Astrocyte of the spinal cord (primary cell): Measurements from ENCODE around the gene DKK1.

ENCODE experiments used
- DNase-seq: peaks from one replicate; pipeline ENCODE4 v3.0.0; 2011; ENCODE audit warnings: low read depth, low spot score
- H3K4me3 ChIP-seq: 2 replicates; pipeline ENCODE4 v1.5.1; 2011; ENCODE audit warnings: low read depth, mild to moderate bottlenecking, low read length, moderate library complexity
- in situ Hi-C: cut with HindIII; loops from 2 replicates; pipeline ENCODE4 v1.10.0; 2017; ENCODE audit warnings: low sequenced_read_pairs
- TF ChIP-seq, protein P1 (sequence below): IDR thresholded peaks from 2 replicates; pipeline ENCODE4 v1.5.1; 2012; ENCODE audit warnings: low read depth, mild to moderate bottlenecking, low read length, inconsistent platforms

The DKK1 gene

DNA sequence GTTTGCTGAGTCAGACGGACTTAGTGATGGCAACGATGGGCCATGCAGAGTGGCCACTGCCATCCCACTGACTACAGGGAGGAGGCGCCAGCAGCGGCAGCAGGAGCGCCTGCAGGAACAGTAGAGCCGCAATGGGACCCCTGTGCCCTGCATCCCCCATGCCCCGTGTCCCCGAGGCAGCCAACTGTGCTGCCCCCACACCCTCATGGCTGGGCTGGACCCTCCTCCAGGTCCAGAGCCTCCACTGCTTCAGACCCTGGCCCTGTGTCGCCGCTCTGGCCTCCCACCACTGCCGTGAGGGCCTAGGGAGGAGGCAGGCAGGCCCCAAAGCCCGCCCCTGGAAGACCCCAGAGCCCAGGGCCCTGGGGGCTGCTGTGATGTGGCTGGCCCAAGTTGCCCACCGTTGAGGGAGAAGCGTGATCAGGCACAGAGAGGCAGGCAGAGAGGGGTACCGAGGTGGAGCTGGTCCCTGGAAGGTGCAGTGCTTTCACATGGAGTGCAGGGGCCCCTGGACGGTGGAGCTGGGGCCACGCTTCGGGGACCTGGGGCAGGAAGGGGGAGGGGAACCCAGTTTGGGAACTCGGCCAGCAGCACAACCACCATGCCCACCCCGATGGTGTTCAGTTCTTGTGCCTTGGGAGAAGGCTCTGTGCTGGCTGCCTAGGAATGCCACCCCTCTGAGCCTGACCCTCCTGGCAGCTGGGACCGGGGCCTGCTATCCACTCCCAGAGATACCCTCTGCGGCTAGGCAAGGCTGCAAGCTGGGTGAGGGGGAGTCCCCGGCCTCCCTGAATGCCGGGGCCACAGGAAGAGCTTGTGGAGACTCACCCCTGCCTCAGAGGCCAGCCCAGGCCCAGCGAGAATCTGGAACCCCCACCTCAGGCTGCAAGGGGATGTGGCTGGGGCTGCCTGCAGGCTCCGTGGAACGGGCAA lies 32.6 kb downstream of the DKK1 start:
- TF ChIP-seq, protein P1, sequence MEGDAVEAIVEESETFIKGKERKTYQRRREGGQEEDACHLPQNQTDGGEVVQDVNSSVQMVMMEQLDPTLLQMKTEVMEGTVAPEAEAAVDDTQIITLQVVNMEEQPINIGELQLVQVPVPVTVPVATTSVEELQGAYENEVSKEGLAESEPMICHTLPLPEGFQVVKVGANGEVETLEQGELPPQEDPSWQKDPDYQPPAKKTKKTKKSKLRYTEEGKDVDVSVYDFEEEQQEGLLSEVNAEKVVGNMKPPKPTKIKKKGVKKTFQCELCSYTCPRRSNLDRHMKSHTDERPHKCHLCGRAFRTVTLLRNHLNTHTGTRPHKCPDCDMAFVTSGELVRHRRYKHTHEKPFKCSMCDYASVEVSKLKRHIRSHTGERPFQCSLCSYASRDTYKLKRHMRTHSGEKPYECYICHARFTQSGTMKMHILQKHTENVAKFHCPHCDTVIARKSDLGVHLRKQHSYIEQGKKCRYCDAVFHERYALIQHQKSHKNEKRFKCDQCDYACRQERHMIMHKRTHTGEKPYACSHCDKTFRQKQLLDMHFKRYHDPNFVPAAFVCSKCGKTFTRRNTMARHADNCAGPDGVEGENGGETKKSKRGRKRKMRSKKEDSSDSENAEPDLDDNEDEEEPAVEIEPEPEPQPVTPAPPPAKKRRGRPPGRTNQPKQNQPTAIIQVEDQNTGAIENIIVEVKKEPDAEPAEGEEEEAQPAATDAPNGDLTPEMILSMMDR: no peak
- in situ Hi-C loops: no loop called here
- no peak overlapping the region for H3K4me3 ChIP-seq
- DNase-seq: no peak

DNA sequence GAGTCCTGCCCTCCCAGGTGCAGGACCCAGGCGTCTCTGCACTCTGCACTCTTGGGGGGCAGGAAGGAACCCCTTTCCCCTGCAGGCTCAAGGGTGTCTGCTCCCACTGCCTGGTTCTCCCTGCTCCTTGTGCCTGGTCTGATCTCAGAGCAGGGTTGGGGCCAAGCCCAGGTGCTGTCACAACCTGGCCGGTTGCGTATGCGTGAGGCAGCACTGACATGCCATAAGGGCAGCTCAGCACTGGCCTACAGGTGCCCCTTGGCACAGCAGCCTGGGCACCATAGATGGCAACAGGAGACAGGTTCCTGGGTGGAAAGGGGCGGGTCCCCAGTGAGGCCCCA lies 33.2 kb downstream of the DKK1 start:
- no peak overlapping the region for H3K4me3 ChIP-seq
- DNase-seq: no peak
- TF ChIP-seq, protein P1: no peak
- in situ Hi-C loops: no loop called here

DNA sequence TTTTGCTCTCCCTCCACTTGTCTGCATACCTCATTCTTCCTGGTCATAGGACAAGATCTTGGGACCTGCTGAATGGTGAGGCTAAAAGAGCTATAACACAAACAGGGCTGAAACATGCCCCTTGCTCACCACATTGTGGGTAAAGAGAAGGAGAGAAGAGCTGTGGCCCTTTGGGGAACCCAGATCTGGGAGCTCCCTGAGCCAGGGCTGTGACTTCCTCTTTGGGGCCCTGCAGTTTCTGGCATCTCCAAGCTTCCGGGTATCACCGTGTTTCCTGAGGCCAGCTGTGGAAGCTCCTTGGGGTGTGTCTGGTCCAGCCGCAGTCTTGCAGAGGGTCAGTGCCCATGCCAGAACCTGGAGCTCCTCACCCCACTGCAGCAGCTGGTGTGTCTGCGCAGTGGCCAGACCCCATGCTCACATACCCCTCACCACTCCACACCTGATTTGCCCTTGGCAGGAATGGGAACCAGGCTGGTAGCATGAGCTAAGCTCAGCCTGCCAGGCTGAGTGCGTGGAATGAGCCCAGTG lies 34.0 kb downstream of the DKK1 start:
- no peak overlapping the region for H3K4me3 ChIP-seq
- no peak for DNase-seq
- TF ChIP-seq, protein P1: no peak
- in situ Hi-C loops: no loop called here

DNA sequence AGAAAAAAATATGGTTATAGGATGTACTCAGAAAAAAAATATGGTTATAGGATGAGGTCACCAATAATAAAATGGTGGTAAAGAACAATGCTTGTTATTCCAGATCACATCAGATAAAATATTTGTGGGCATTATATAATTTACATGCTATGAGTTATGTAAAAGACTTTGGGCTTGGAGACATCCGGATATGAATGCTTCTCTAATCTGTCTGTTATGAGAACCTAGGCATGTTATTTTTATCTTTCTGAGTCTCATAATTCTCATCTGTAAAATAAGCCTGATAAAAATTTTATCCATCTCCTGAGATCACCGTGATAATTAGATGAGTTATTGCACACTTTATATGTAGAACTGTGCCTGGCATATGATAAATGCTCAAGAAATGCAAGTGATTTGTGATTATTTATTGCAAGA lies 37.8 kb downstream of the DKK1 start:
- in situ Hi-C loops: no loop called here
- TF ChIP-seq, protein P1: no peak
- DNase-seq: no peak
- no peak overlapping the region for H3K4me3 ChIP-seq

DNA sequence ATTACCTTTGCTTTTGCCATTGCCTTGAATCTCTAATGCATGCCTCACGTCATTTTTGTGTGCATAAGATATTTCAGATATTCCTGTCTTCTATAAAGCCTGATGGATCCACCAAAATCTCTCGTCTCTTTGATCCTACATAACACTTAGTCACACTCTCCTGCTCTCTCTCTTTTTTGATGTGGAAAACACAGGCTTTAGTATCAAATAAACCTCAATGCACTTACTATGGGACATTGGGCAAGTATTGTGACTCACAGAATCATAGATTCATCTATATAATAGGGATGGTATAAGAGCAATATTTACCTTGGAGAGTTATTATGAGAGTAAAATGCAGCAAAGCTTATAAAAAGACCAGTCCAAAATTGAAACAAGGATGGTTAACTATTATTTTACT lies 39.1 kb downstream of the DKK1 start:
- no peak for DNase-seq
- TF ChIP-seq, protein P1: no peak
- in situ Hi-C loops: no loop called here
- no peak overlapping the region for H3K4me3 ChIP-seq

DNA sequence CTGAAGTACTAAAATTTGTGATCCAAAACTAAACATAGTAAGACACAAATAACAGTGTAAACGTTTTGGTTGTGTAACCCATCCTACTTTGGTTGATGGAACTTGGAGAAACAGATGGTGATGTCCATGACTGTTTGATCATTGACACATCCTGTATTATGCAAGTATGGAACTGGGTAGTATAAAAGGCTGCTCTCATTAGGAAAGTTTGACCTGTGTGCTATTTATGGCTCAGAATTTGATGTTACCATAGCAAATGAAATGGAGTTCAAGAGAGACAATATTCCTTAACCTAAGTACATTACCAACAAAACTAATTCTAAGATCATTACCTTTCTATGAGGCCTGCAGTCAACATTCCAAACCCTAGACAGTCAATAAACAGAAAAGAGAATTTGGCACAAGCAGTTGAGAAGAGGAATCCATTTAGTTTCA lies 39.9 kb downstream of the DKK1 start:
- H3K4me3 ChIP-seq: no peak overlapping the region
- in situ Hi-C loops: no loop called here
- no peak for DNase-seq
- TF ChIP-seq, protein P1: no peak
